Urinary bladder (tissue), 4 donors: ENCODE data around the gene MAP4K2. TPM values are rescaled to one million over a fixed set of nuclear protein-coding genes. Genes with fewer than 3 reads are reported as not detected.

ENCODE experiments used
- DNase-seq: peaks from one replicate; pipeline ENCODE4 v3.0.0-alpha.2; 2015; ENCODE audit errors: extremely low spot score
- H3K27ac ChIP-seq: one replicate; pipeline ENCODE4 v1.5.1; 2013; ENCODE audit warnings: low read depth, mild to moderate bottlenecking, moderate library complexity
- H3K36me3 ChIP-seq: one replicate; pipeline ENCODE4 v1.6.1; 2013; ENCODE audit warnings: mild to moderate bottlenecking, moderate library complexity; ENCODE audit not compliant: insufficient read depth
- H3K4me1 ChIP-seq: one replicate; pipeline ENCODE4 v1.6.1; 2013; ENCODE audit warnings: mild to moderate bottlenecking, moderate library complexity; ENCODE audit not compliant: insufficient read depth
- H3K4me3 ChIP-seq: one replicate; pipeline ENCODE4 v1.5.1; 2013; ENCODE audit warnings: low read depth, low read length
- WGBS: extraction: QIAGEN DNeasy Blood & Tissue Kit; methylation state at CpG from one replicate; pipeline ENCODE4 v1.1.7; 2013; 5-methylcytosine and 5-hydroxymethylcytosine counted together
- polyA plus RNA-seq: library from polyadenylated mRNA; stranded (reverse); fragments of 200-250 nt; gene quantifications from one replicate; pipeline ENCODE4 v1.2.3, GENCODE V29; 2013
- total RNA-seq: library from RNA; depleted of rRNA; stranded (reverse); fragments of >200 nt; gene quantifications from one replicate; pipeline ENCODE4 v1.2.3, GENCODE V29; 2014
- donor health status: healthy with polysubstance abuse.
- donor health status: healthy.

The MAP4K2 gene
- total and polyA plus RNA-seq, 2 donors, result 11.7 to 13.9 TPM

DNA sequence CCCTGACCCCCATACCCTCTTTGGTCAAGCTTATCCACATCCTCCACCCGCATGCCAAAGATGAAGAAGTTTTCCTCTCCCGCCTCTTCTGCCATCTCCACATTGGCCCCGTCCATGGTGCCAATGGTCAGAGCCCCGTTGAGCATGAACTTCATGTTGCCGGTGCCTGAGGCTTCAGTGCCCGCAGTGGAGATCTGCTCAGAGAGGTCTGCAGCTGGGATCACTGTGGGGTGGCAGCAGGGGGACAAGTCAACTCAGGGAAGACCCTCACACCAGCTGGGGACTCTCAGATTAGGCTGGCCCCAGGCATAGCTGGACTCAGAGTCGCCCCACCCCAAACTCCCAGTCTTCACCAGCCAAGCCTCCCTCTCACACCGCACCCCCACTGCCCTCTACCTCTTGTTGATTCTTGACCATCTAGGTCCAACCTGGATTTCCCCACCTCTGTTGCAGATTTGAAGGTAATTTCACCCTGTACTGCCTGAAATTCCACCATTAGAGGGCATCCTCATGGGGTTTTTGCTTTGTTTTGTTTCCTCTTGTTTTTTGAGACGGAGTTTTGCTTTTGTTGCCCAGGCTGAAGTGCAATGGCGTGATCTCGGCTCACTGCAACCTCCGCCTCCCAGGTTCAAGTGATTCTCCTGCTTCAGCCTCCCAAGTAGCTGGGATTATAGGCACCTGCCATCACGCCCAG is 52.5 kb downstream of the MAP4K2 start:
- Histone ChIP-seq H3K27ac (no peak overlapping the region), H3K36me3 (no peaks in the 10 kb centered on the region)
- WGBS, result 93% methylated on average over 13 of the region's 13 CpGs

DNA sequence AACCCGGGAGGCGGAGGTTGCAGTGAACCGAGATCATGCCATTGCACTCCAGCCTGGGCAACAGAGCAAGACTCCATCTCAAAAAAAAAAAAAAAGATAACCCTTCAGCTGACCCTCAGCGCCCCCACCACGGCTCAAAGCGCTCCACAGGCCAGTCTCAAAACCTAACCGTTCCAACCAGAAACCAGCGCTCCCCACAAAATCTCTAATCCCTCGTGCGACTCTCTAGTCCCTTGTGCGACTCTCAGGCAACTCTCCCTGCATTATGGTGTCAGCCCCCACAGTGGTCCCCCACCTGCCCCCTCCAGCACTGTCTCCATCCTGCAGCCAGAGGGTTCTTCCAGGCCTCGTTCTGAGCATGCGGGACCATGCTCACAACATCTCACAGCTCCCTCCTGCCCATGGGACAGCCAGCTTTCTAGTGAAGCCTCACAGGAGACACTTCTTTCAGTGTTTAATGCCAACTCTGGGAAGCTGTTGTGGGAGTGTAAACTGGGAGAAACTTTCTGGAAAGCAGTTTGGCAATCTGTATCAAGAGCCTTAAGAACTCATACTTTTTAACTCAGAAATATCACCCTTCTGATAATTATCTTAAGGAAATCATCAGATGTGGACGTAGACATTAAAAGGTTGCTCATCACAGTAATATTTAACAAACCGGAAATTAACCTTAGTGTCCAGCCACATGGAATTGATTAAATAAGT is 54.9 kb downstream of the MAP4K2 start:
- H3K4me1 ChIP-seq, result peaks cover 2% of the 10 kb centered on the region
- H3K27ac ChIP-seq, result no peak overlapping the region
- 74% methylated on average over 15 of the region's 15 CpGs for WGBS
- DNase-seq, result no peak
- H3K36me3 ChIP-seq, result no peaks in the 10 kb centered on the region
- H3K4me3 ChIP-seq, result no peak overlapping the region

More for the DNA sequence above, 52.5 kb downstream of the MAP4K2 start:
- no peak for DNase-seq
- Histone ChIP-seq H3K4me3 (no peak overlapping the region), H3K4me1 (no peaks in the 10 kb centered on the region)

DNA sequence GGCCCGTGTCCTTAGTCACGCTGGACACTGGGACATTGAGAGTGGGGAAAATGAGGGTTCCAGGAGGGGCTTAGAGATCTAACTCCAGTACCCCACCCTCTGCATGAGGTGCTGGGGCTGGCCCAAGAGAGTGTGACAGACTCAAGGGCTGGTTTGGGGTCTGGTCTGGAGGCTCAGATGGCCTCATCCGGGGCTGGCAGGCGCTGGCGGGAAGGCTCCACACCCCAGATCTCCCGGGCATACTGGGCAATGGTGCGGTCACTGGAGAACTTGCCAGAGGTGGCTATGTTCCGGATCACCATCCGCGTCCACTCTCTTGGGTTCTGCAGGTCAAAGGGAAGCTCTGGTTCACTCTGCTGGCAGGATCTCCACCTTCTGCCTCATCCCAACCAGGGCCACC is 56.5 kb downstream of the MAP4K2 start:
- Histone ChIP-seq H3K4me3 (no peak overlapping the region), H3K4me1 (peaks cover 2% of the 10 kb centered on the region), H3K36me3 (no peaks in the 10 kb centered on the region), H3K27ac (peak overlapping the region; percentile 2)
- 73% methylated on average over 10 of the region's 10 CpGs for WGBS
- DNase-seq, result no peak

DNA sequence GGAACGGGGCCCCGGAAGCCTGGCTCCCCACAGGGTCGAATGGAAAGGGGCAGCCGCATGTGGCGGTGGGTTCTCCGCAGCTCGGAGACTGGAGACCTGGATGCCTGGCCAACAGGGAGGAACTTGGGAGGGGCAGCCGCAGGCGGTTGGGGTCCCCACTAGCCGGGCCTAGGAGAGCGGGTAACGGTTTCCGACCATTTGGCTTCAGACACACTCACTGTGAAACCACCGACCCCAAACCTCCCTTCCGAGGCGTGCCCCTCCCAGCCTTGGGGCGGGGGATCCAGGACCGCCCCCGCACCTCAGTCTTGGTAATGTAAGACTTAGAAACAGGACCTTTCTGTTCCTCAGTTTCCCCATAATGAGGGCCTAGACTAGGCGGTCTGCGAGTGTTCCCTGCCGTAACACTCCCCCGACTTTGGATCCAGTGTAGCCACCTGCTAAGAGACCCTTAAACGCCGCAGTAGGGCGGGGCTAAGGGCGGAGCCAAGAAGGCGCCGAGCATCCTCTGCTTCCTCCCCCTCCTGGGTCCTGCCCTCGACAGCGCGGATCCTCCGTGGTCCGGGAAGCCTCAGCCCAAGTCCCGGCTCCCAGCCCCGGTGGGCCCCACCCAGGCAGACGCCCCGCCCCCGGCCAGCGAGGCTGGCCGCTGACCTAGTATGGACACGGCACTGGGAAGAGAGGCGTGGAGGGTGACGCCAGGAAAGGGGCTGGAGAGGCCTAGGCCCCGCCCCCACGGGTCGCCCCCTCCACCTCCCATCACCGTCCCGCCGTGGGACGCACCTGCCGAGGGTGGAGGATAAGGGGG is 57.3 kb downstream of the MAP4K2 start:
- WGBS, result under 1% methylated on average over 52 of the region's 52 CpGs
- DNase-seq, result no peak
- Histone ChIP-seq H3K4me1 (peaks cover 2% of the 10 kb centered on the region), H3K36me3 (no peaks in the 10 kb centered on the region), H3K27ac (peak overlapping the region; percentile 62), H3K4me3 (peak overlapping the region; percentile 54)

DNA sequence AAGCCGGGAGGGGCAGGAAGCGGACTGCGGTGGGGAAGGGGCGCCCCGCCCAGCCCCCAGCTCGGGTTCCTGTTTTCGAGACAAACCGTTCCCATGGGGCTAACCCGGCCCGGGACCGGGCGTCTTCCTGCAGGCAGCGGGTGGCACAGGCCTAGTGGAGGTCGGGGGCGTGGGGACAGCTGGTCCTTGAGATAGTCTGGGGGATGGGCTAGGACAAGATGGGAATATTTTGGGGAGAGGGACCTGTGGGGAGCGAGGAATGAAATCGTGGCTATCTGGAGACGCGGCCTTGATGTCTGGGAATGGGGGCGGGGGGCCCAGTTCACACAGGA is 57.9 kb downstream of the MAP4K2 start:
- peaks cover 2% of the 10 kb centered on the region for H3K4me1 ChIP-seq
- no peak for DNase-seq
- H3K27ac ChIP-seq, result peak overlapping the region; percentile 62
- H3K4me3 ChIP-seq, result peak overlapping the region; percentile 54
- no peaks in the 10 kb centered on the region for H3K36me3 ChIP-seq
- WGBS, result 0% methylated on average over 20 of the region's 20 CpGs

DNA sequence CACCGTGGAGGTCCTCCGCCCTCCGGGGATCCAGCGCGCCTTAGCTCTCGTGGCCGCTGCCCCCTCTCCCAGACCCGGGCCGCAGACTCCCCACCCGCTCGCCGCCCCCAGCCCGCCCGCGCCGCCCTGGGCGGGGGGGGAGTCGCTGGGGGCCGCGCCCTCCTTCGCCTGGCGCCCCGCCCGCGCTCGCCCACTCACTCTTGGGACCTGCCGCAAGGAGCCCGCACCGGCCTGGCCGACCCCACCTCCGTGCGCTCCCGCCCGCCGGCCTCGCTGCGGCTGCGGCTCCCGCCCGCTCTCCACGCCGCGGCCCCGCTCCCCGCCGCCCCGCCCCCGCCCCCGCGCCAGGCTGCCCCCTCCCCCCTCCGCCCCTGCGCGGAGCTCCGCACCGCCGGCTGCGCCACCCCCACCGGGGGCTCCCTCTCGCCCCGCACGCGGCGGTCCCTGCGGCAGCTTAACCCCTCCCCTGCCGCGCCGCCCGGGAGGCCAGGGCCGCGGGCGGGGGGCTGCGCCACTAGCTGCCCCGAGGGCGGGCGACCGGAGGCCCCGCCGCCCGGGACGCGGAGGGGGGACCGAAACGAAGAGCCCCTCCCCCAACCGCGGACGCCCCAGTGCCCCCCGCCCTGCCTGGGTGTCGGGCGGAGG is 58.3 kb downstream of the MAP4K2 start:
- no peak for DNase-seq
- Histone ChIP-seq H3K4me1 (peaks cover 2% of the 10 kb centered on the region), H3K4me3 (peak overlapping the region; percentile 54), H3K27ac (no peak overlapping the region), H3K36me3 (no peaks in the 10 kb centered on the region)
- WGBS, result under 1% methylated on average over 72 of the region's 89 CpGs

DNA sequence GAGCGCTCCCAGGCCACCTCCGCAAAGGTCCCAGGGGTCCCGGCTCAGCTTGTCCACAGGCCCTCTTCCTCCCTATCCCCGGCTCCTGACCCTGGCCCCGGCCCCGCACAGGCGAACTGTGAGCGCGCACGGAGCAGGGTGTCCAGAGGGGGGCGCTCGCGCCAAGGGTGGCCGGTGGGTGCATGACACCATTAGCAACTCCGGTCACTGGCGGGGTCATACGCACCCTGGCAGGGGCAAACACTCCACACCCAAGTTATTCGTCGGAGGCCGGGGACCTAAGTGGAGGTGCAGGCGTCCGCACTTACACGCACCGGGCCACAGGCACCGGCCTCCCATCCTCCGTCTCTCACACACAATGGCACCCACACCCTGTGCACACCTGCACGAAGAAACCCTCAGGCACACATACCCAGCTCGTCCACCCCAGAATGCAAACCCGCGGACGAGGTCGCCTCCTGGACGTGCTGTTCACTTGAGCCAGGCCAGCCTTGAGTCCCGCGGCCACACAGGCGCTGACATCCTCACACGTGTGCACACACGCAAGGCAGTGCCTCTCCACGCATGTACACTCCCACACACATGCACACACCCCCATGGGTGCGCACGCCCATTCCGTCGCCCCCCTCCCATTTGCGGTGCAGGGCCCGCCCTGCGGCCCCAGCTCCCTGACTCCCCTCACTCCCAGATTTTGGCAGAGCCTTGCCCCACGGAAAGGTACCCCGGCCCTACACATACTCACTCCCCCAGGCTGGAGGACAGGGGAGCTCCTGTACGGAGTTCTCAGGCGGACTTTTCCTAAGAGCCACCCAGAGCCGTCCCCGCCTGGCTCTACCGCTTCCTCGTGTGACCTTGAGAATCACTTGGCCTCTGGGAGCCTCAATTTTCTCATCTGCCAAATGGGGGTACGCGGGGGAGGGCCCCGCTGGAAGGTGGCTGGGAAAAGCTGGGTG is 59.1 kb downstream of the MAP4K2 start, which contains the start of gene RASGRP2:
RASGRP2 (minus strand) TSS at position 552 of the 953 bp plus-strand sequence. CDS start 1,276 bp downstream, outside the sequence.
- no peak for DNase-seq
- 1% methylated on average over 57 of the region's 57 CpGs for WGBS
- no peak within 1 kb of the TSS for H3K27ac ChIP-seq

DNA sequence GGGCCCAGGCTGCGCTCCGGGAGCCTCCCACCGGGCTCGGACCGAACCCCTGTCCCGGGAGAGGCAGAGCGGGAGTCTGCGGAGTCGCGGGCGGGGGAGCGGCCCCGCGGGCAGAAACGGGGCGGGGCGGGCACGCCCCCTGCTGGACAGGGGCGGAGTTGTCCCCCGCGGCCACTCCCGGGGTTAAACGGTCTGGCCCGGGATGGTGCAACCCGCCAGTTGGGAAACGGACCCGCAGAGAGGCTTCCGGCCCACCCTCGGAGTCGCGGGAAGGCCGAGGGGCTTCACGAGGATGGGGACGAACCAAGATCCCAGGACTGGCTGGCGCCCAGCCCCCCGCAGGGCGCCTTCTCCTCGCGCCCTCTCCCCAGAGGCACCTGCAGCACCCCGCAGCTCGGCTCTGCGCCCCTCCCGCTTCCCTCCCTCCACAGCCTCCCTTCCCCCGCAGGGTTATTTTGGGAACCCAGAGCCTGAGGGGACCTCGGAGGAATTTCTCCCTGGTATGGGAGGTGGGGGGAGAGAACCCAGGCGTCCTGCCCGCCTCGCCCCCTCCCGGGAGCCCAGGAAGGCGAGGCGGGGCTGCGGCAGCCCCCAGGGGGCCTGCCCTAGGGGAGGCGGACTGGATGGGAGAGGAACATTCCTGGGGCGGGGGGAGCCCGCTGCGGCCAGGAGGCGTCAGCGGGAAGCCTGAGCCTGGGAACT is 60.0 kb downstream of the MAP4K2 start:
- H3K4me3 ChIP-seq, result peak overlapping the region; percentile 54
- H3K36me3 ChIP-seq, result no peaks in the 10 kb centered on the region
- DNase-seq, result no peak
- H3K27ac ChIP-seq, result no peak overlapping the region
- H3K4me1 ChIP-seq, result peaks cover 2% of the 10 kb centered on the region
- under 1% methylated on average over 58 of the region's 58 CpGs for WGBS

More for the DNA sequence above, 59.1 kb downstream of the MAP4K2 start, which contains the start of gene RASGRP2:
- Histone ChIP-seq H3K4me1 (peaks cover 2% of the 10 kb centered on the region), H3K4me3 (peak within 1 kb of the TSS; percentile 54), H3K36me3 (no peaks in the 10 kb centered on the region)

DNA sequence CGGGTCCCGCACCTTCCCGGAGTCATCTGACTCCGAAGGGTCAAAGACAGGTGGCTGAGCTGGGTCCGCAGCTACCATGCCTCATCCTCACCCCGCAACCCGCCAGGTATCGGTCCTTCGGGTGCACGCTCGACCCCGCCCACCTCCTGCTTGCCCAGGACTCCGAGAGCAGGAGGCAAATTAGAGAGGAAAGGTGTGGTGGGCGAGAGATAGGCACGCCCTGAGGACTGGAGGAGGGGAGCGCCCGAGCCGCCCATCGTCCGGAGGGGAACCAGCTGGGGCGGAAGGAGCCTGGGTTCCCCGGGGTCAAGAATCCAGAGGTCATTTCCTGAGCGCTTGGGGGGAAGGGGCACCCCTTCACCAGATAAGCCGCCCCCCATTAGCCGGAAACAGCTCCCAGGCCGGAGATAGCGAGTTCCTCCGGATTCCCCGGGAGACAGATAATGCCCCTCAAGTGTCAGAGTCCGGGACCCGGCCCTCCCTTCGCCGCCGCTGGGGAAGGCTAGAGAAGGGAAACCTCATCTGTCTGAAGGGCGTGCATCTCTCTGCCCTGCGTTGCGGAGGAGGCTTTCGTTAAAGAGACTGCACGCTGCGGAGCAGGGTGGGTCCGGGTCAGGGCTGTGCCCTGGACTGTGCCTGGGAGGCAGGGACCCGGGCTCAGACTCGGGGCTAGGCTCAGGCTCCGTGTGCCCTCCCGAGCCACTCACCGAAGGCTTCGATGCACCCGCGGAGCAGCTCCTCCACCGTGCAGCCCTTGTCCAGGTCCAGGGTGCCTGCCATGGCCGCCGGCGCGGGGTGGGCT is 60.7 kb downstream of the MAP4K2 start:
- no peak overlapping the region for H3K27ac ChIP-seq
- DNase-seq, result no peak
- peak overlapping the region; percentile 54 for H3K4me3 ChIP-seq
- no peaks in the 10 kb centered on the region for H3K36me3 ChIP-seq
- 15% methylated on average over 54 of the region's 54 CpGs for WGBS
- H3K4me1 ChIP-seq, result peaks cover 2% of the 10 kb centered on the region

DNA sequence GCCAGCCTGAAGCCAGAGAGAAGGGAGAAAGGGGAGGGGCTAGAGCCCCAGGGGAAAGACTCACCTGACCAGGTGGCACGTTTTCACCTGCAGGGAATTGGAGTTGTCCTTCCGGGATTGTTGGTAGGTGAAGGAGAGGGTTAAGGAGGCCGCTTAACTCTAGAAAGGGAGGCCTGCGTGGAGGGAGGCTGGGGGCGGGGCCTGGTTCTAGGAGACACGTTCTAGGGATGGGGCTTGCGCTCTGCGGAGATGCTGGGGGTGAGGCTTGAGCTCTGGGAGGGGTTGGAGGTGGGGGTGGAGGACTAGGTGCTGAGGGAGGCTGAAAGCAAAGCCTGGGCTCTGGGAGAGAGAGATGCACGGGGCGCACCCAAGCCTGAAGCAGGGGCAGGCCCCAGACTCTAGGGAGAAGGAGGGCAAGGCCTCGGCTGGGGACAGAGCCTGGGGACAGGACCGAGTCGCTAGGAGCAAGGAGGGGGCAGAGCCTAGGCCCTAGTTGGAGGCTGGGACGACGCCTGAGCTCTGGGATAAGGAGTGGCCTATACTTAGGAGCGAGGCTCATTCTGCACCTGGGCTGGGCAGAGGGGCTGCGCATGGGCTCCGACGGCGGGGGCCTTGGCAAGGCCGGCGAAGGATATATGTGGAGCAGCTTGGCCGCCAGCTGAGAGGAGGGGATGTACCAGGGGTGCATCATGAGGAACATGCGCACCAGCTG is 61.5 kb downstream of the MAP4K2 start:
- no peak overlapping the region for H3K4me3 ChIP-seq
- no peaks in the 10 kb centered on the region for H3K36me3 ChIP-seq
- no peak for DNase-seq
- H3K27ac ChIP-seq, result no peak overlapping the region
- WGBS, result 56% methylated on average over 24 of the region's 24 CpGs
- peaks cover 2% of the 10 kb centered on the region for H3K4me1 ChIP-seq

DNA sequence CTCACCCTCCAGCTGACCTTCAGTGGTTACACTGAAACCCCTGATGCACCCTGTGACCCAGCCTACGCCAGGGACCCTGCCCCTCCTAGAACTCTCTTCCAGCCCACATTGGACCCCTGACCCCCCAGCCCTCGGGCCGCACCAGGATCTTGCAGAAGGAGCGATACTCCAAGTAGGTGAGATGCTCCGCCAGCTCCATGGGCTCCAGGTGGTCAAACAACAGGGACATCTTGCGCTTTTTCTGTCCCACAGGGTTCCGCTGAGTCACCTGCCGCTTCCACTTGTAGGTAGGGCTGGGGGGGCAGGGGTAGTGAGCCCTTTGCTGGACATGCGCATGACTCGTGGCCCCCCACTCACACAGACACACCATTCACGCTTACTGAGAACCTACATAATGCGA is 63.1 kb downstream of the MAP4K2 start:
- Histone ChIP-seq H3K27ac (no peak overlapping the region), H3K36me3 (no peaks in the 10 kb centered on the region), H3K4me3 (no peak overlapping the region), H3K4me1 (no peaks in the 10 kb centered on the region)
- 93% methylated on average over 12 of the region's 12 CpGs for WGBS
- DNase-seq, result no peak
